Activated T-helper 1 cell treated with Interleukin-2 at 50 U/mL for 16 hours (primary cell): ENCODE measurements around the gene TFPI.
"Not testable (repeated sequence)": the region's sequence is repeated elsewhere in the genome, so short reads cannot be mapped to it uniquely, and the experiment has no call there.

Source experiments
- DNase-seq: peaks from one replicate; pipeline ENCODE4 v3.0.0-alpha.2; 2020; ENCODE audit warnings: low read depth

TFPI gene

DNA sequence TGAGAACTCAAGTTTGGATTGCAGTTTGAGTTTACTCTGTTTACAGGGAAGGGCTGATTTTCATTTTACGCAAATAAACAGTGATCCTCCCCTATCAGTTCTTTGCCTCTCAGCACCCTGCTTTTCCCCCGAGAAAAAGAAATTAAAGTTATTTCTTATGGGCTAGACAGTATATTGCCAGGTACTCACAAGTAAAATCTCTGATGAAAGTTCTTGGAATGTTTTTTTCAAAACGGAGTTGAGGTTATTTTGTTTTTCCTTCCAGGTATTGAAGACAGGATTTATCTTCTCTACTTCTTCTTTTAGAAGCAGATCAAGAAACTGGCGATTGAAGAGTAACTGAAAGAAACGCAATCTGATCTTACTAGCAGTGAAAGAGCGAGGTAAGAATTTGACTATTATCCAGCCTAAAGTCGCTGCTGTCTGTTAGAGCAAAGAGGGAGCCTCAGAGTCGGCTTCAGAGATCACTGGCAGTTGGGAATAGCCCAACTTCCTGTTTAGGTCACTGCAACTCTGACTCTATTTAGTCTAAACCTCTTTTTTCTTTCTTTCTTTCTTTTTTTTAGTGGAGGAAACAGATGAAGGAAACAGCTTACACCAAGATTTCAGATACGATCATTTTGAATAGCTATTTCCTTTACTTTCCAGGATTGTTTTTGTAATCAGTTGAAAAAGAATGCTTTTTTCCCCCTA, at the start of gene TFPI:
TSS of gene TFPI (minus strand) at position 425 of the 693 bp plus-strand sequence. CDS start 50,667 bp downstream, outside the sequence.
- no peak for DNase-seq

DNA sequence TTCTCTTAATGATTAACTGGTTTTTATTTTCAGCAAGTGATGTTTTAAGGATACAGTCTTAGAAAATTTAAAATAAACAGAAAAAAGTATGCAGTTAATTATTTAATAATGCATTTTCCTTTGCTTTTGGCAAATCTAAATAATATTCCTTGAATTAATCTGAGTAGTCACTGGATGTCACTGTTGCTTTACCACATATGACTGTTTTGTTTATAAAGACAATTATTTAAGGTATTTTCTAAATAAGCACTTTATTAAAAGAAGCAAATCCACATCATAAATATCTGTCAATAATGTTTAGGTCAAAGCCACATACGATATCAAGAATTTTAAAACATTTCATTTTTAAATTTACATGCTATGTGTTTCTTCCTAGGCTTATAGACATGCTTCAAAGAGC, 40.6 kb upstream of the TFPI start:
- DNase-seq = no peak

DNA sequence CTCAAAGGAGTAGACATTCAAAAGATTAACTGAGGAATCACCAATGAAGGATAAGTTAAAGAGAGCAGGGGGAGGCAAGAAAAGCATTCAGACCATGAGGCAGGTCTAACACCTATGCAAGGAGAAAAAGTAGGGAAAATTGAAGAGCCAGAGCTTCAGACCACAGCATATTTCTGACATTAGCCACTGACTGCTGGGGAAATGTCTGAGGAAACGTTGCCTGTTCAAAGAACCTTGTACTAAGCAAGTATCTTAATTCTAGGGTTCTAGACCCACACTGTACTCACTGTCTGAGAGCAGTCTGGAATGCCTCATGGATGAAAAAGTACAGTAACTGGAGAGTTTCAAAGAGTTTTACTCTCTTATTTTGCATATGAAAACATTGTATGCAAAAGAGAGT, 39.5 kb upstream of the TFPI start:
- no peak for DNase-seq

DNA sequence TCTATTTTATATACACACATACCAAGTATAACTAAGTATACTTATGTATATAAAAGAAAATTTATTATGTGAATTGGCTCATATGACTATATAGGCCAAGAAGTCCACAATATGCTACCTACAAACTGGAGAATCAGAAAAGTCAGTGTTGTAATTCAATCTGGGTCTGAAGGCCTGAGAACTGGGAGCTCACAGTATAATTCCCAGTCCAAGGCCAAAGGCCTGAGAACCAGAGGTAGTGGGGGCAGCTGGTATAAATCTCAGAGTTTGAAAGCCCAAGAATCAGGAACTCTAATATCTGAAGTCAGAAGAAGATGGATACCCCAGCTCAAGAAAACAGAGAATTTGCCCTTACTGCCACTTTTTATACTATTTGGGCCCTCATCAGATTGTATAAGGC, 38.9 kb upstream of the TFPI start:
- no peak for DNase-seq

DNA sequence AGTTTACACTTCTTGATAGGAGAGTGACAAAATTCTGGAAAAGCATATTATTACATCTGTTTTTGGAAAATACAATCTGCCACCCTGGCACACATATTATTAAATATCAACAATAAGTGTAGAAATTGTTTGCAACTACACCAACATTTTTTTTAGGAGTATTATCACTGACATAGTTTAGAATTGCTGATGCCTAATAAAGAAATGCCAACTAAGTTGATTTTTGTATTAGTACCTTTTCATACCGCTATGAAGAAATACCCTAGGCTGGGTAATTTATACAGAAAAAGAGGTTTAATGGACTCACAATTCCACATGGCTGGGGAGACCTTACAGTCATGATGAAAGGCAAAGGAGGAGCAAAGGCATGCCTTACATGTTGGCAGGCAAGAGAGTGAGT, 35.9 kb upstream of the TFPI start:
- no peak for DNase-seq

DNA sequence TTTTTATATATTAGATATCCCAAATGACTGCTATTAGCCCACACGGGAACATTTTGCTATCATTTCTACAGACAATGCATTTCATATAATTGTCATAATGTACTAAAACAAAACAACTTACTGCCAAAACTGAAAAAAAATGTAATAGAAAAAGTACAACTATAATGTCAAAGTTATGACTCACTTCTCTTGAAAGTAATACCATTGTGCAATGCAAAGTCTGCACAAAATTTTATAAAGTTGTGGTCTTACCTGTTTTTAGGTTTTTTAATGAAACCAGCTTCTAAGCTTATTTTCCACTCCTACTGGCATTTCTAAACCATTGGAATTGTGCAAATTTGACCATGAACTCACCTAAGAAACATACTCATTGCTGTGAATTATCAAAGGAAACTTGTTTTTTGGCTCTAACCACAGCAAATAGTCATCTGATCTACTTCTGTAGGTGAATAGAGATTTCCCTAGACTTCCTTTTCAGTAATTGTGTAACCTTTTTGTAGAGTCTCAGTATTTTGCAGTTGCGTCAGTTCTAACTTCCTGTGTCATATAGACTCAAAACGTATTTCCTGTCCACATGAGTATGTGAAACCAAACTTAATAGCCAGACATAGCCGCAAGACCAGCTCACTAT, 31.9 kb upstream of the TFPI start:
- DNase-seq = no peak

DNA sequence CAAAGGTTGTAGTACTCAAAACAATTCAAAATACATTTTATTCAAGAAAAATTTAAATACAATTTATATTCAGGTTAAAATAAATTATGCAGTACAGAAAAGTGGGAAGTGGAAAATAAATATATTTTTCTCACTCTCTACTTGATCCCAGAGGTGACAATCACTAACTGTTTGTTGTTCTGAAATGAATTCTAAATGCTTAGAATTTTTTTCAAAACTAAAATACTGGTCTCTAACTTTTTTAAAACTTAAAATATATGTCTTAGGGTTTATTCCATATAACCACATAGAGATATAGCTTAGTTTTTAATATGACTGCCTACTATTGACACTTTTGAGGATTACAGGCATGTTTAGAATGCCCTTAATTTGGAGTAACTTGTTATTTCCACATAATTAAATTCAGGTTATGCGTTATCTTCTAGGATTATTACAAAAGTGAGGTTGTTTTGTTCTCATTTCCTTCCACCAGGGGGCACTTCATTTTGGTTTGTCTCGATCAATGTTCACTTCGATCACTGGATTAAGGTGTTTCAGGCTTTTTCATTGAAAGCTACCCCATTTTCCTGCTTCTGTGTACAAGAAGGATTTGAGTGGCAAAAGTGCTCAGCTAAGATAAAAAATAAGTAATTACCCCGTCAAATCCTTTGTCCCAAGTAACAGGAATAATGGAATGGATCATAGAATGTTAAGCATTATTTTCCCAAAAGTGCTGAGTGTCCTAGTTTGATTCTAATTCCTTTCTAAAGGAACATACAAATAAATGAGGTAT, 27.1 kb upstream of the TFPI start:
- DNase-seq = no peak

DNA sequence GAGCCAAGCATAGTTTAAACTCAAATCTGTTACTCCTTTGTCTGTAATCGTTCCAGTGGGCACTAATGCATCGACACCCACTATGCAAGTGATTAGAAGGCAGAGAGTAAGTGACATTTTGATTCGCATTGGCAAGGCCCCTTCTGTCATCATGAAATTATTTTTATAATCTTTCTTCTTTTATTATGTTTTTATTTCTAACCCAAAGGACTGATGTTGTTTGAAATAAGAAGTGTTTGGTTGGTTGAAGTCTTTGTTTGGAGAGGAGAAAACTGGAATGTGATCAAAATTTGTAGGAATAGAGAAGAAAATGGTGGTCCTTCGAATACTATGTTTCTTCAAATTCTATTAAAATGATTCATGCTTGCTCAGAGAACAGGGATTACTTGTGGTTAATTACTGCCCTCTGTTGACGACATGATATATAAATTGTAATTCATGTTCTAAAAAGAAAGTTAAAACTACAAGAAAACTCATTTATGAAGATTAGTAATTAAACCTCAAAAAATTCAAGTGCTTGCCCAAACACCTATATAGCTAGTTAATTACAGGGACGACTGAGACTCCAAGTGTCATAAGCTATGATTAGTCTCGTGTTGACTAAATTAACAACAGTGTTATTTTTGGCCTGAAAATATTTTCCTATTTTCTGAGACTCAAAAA, 26.4 kb upstream of the TFPI start:
- DNase-seq = no peak

DNA sequence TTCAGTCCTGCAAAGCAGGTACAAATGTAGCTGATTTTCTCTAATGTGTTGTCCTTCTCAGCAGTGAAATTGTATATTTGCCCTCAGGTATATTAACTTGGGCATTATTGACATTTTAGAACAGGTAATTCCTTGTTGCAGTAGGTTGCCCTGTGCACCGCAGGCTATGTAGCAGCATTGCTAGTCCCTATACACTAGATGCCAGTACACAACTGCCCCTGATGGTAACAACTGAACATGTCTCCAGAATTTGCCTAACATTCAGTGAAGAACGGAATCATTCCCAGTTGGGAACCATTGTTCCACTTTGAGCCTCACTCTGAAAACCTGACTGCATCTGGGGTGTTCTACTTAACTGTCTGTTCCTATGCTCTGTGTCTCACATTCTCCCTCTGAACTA, 23.1 kb upstream of the TFPI start:
- no peak for DNase-seq

DNA sequence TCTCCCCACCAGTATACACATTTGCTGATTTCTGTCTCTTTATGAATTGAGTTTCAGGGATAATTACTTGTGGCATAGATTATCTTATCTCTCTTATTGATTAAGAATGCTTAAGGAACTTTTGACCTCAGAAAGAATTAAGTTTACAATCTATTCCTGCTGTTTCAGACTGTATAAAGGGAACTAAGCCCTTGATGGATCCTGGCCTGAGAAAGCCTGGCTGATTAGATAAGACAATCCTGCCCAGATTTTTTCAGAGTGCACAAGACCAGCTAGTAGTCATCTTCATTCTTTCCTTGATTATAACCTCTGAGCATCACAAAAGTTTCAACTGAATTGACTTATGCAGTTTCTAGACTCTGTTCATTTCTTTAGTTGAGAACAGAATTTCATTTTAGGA, 22.7 kb upstream of the TFPI start:
- no peak for DNase-seq

DNA sequence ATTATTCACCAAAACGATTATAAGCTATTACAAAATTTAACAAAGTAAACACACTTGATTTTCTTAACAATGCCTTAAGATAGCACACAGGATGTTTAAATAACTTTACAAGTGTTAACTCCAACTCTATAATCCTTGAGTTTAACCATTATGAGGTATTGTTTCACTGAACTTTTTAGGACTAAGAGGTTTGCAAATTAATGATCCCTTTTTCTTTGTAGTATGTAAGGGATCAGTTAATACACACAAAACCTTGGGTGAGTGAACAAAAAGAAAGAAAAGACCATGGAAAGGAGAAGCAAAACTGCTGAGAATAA, 21.5 kb upstream of the TFPI start:
- DNase-seq = no peak

DNA sequence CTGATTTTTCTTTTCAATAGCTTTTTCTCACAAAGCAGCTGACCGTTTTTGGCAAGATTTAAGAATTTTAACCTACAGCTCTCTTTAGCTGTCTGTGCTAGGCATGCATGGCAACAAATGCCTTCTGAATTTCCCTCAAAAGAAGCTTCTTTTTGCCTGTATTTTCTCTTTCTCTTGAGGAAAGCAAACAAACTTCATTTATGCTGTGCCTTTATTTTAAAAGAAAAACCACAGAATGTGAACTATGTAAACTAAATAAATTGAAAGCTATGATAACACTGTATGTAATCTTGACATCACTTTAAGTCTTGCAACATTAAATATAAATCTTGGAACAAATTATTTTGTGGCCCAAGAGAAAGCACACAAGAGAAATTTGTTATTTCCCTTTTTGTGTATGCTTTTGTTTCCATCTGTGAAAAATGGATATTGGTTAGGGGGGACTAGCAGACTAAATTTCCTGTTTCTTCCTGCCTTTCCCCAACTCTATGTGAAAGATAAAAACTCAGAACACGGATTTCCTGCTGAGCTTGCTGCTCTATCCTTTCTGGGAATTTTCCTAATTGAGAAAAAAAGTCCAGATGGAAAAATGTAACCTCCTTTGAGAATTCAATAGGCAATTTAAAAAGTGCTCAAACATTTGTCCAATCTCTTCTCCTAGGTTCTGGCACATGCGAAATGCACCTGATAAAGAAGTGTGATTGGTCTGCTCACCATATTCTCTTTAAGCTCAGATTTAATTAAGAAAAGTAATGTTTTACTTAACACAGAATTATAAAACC, 20.9 kb upstream of the TFPI start:
- no peak for DNase-seq

DNA sequence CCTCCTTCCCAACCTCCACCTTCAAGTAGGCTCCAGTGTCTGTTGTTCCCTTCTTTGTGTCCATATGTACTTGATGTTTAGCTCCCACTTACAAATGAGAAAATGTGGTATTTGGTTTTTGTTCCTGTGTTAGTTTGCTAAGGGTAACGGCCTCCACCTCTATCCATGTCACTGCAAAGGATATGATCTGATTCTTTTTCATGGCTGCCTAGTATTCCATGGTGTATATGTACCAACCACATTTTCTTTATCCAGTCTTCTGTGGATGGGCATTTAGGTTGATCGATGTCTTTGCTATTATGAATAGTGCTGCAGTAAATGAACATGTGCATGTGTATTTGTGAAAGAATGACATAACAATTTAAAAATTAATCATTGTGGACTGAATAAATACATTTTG, 19.5 kb upstream of the TFPI start:
- no peak for DNase-seq

DNA sequence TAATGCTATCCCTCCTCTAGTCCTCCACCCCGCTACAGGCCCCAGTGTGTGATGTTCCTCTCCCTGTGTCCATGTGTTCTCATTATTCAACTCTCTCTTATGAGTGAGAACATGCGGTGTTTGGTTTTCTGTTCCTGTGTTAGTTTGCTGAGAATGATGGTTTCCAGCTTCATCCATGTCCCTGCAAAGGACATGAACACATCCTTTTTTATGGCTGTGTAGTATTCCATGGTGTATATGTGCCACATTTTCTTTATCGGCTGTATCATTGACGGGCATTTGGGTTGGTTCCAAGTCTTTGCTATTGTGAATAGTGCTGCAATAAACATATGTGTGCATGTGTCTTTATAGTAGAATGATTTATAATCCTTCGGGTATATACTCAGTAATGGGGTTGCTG, 17.8 kb upstream of the TFPI start:
- not testable (repeated sequence) for DNase-seq

DNA sequence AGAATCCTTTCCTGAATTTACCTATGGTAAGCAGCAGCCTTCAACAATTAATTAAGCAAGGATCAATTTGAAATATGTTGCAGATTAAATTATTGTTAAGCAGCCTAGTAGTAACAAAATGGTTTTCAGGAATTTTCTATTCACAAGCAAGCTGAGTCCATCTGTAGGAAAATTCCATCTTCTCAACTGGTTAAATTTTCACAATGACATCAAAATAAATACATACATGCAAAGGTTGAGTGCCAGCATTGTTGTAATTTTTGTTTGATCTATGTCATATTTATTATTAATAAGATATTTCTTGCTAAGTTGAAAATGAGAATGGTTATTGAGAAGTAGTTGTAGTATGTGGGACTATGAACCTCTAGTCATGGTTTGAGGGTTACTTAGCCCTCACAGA, 15.3 kb upstream of the TFPI start:
- no peak for DNase-seq

DNA sequence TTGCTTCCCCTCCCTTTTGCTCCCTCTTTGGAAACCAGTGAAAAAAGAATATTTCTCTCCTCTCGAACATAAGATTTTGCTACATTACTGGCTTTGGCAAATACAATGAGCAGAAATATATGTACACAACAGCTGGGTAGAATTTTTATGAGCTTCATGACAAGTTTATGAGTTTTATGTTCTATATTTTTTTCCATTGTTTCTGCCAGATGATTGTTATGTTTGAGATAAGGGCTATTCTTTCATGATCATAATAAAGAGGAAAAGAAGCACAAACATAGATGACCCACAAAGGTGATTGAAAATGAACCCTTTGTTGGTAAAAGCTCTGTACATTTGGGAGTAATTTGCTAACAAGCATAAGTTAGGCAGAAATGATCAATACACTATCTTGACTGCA, 14.8 kb upstream of the TFPI start:
- no peak for DNase-seq

DNA sequence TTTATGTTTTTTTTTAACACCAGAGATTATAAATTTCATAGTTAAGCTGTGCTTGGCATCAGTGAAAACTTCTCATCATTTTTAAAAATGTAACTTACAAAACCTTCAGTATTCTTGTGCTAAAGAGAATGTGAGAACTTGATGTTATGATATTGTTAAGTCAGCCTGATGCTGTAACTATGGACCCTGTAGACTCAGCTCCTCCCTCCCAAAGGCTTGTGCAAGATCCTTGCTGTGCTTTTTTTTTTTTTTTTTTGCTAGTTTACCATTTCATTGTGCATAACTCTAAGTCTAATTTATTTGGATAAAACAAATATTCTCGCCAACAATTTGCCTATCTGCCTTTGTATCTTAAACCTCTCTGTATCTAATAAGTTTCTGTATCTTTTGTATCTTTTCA, 12.9 kb upstream of the TFPI start:
- no peak for DNase-seq

DNA sequence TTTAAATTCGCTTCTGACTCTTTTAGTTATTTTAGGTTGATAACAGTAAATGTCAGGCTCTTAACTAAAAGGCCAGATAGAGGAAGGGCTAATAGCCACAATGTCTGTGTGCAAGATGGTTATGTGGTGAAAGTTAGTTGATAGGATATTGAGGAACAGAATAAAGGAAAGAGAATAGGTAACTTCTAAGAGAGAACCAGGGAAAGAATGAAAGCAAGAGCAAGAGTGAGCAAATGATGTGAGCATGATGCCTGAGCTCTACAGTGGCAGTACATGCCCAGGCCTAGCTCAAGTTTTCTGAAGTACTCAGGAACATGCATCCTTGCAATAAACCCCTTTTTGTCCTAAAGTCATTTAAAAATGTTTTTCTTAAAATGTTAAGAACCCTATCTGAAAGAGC, 12.5 kb upstream of the TFPI start:
- DNase-seq = no peak

DNA sequence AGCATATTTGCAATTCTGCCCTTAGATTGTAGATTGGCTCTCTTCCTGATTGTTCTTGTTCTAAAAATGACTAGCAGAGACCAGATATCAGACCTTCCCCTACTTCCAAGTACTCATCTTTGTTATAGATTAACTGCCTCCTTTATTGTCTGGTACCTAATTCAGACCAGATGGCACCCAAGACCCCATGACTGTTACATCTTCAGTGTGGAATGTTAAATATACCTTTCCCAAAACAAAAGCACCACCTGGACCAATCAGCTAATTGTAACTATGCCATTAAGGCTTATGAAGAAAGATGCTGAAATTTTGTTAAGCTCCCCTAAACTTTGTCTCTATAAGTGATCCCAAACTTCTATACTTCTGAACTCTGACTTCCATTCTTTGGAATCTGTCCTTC, 12.0 kb upstream of the TFPI start:
- DNase-seq = no peak

DNA sequence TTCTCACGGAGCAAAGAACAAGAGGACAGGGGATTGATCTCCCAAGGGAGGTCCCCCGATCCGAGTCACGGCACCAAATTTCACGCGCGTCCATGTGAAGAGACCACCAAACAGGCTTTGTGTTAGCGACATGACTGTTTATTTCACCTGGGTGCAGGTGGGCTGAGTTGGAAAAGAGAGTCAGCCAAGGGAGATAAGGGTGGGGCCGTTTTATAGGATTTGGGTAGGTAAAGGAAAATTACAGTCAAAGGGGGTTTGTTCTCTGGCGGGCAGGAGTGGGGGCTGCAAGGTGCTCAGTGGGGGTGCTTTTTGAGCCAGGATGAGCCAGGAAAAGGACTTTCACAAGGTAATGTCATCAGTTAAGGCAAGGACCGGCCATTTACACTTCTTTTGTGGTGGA, 11.4 kb upstream of the TFPI start:
- not testable (repeated sequence) for DNase-seq

DNA sequence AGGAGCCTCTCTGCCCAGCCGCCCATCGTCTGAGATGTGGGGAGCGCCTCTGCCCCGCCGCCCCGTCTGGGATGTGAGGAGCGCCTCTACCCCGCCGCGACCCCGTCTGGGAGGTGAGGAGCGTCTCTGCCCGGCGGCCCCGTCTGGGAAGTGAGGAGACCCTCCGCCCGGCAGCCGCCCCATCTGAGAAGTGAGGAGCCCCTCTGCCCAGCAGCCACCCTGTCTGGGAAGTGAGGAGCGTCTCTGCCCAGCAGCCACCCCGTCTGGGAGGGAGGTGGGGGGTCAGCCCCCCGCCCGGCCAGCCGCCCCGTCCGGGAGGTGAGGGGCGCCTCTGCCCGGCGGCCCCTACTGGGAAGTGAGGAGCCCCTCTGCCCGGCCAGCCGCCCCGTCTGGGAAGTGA, 2.3 kb upstream of the TFPI start:
- not testable (repeated sequence) for DNase-seq

DNA sequence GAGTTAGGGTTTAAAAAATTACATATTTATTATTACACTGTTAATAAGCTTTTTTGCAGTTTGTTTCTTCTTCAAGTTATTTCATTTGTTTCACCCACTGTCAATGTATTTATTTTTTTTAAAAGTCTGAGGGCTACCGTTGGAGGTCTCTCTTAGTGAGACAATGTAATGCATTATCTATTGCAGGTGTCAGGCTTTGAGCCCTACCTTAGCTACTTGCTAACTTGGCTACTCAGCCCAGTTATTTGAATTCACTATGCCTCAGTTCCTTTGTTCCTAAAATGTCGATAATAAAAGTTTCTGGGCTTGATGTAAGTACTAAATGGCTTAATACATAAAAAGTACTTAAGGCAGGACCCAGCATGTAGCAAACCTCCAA, 458 bp upstream of the TFPI start:
- DNase-seq = no peak
